HG03064 (cell line): ENCODE data around the gene MYDGF.
"Not testable (repeated sequence)": the region's sequence is repeated elsewhere in the genome, so short reads cannot be mapped to it uniquely, and the experiment has no call there.

Experiments used
- ATAC-seq: cut with Tn5 transposase; IDR thresholded peaks from one replicate; pipeline ENCODE4 v1.9.1; 2021; ENCODE audit warnings: low read depth; ENCODE audit not compliant: unreplicated experiment

MYDGF gene

GRCh38 chr19:4701557-4701956 is 31.4 kb upstream of the MYDGF start:
- no peak for ATAC-seq

- ATAC-seq = no peak
Observed at GRCh38 chr19:4700693-4700970, 30.5 kb upstream of the MYDGF start.

- no peak for ATAC-seq
Observed at GRCh38 chr19:4699826-4700692, 29.9 kb upstream of the MYDGF start.

DNA sequence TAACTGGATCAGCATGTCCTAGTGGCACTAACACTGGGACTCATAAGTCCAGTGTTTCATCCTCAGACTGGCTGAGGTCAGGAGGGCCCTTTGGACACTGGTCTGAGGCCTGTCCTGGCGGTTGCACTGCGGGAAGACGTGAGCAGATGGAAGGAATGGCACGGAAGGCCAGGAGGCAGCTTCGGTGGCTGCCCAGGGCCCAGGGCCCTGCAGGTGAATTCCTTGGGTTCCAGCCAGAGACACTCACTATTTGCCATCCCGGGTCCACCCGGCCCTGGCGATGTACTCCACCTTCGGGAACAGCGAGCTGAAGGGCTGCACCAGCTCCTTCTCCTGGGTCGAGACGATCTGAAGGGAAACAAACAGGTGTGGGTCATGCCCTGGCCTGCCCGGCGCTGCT is 27.2 kb upstream of the MYDGF start:
- no peak for ATAC-seq

DNA sequence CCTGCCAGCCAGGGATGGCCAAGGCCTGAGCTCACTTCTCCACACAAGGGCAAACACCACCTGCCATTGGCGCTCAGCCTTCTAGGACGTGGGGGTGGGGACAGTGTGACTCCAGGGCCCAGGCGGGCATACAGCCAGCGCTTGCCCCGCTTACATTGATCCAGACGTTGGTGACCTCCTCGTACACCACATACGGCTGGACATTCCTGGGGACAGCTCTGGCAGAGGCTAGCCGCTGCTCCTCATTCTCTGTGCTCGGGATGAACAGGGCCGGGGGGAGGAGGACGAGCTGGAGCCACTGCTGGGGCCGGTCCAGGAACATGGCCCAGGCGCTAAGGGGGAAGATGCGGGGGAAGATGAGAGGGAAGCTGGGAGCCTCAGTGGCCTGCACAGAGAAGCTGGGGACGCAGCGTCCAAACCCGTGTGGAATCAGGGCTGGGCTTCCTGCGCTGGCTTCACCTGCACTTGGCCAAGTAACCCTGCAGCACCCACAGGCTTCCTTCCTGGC is 25.1 kb upstream of the MYDGF start:
- ATAC-seq = no peak

GRCh38 chr19:4694211-4694987 is 24.3 kb upstream of the MYDGF start:
- ATAC-seq = no peak

GRCh38 chr19:4693471-4694121 is 23.5 kb upstream of the MYDGF start:
- ATAC-seq = no peak

DNA sequence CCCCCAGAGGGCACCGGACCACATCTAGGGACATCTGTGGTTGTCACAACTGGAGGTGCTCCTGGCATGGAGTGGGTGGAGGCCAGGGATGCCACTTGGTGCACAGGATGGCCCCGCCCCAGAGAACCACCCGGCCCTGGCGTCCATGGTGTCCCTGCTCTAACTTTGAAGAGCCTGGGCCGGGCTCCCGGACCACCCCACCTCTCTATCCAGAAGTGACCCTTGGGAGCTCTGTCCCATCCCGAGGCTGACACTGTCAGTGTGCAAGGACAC is 22.9 kb upstream of the MYDGF start:
- no peak for ATAC-seq

DNA sequence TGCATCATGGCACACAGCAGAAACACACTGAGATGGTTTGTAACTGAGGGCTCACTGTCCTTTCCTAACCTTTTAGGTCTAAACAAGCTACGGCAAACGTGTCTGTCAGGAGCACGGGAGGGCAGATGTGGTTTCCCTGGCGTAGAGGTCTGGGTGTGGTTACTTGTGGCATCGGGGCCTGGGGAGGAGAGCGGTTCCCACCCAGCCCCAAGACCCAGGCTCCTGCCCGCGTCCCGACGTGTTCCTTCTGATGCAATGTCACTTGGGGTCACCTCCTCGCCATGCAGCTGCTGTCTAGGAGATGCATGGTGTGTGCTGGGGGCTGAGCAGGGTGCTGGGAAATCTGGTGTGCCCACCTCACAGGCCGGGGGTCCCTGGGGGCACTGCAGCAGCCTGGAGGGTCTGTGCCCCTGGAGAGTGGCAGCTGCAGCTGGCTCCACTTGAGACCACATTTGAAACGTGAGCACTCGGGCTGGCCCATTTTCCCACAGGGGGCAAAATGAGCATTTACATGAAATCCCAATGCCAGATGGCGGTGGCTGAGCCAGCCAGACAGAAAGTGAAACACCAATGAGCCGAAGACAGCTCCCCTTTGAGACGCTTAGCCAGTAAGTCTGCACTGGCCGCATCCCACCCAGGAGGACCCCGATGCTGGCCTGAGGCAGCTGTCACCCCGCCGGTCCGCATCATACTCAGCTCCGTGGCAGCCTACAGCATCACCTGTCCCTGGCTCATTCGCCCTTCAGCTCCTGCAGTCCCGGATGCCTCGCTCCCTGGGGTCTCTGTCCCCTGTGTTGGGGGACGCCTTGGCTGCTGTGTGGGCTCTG is 22.3 kb upstream of the MYDGF start:
- no peak for ATAC-seq

GRCh38 chr19:4691373-4691772 is 21.2 kb upstream of the MYDGF start:
- no peak for ATAC-seq

- ATAC-seq = no peak
Observed at GRCh38 chr19:4690361-4690760, 20.2 kb upstream of the MYDGF start.

- no peak for ATAC-seq
Observed at GRCh38 chr19:4689403-4689802, 19.3 kb upstream of the MYDGF start.

DNA sequence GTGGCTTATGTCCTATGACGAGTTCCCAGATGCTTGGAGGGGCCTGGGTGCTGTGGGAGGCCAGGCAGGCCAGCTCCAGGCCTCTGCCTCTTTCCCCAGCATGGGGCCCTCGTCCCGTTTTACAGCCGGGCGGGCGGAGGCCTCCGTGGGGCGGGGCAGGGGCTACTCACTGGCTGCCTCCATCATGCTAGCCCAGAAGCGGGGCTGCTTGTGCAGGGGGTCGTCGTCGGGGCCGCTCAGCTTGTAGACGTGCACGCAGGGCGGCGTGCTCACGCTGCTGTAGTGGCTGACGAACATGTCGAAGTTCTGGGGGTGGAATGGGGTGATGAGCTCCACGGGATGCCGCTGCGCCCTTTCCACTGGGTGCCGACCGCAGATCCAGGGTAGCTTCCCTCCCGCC is 18.4 kb upstream of the MYDGF start:
- no peak for ATAC-seq

- no peak for ATAC-seq
Observed at GRCh38 chr19:4687396-4687795, 17.3 kb upstream of the MYDGF start.

DNA sequence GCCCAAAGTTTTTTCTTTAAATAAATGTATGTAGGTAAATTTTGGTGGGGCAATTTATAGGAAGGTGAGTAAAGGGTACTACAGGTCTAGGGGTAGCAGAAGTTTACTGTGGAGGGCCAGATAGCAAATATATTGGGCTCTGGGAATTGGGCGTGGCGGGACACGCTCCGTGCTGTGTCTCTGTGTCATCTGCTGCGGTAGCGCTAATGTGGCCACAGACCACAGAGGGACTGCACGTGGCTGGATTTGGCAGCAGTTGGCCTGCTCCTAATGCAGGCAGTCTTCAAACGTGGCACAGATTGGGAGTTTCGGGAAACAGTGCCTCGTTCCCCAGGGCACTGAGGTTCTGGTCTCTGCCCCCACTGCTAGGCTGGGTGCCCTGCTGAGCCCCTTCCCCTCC is 16.6 kb upstream of the MYDGF start:
- ATAC-seq = no peak

- ATAC-seq = no peak
Observed at GRCh38 chr19:4684312-4685095, 14.4 kb upstream of the MYDGF start.

- no peak for ATAC-seq
Observed at GRCh38 chr19:4682417-4683200, 12.5 kb upstream of the MYDGF start.

DNA sequence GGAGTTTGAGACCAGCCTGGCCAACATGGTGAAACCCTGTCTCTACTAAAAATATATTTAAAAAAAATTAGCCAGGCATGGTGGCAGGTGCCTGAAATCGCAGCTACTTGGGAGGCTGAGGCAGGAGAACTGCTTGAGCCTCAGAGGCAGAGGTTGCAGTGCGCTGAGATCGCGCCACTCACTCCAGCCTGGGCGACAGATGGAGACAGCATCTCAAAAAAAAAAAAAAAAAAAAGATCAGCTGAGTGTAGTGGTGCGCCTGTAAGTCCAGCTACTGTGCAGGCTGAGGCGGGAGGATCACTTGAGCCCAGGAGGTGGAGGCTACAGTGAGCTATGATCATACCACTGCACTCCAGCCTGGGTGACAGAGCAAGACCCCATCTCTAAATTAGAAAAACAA is 9.9 kb upstream of the MYDGF start:
- ATAC-seq = not testable (repeated sequence)
